Activated T-cell treated with anti-CD3 and anti-CD28 coated beads, Interleukin-2, amount 50 U/mL, for 1 hour (primary cell): ENCODE measurements around the gene AP1G1.
"Not testable (repeated sequence)": the region's sequence is repeated elsewhere in the genome, so short reads cannot be mapped to it uniquely, and the experiment has no call there.

Source experiments
- DNase-seq: peaks from one replicate; pipeline ENCODE4 v3.0.0-alpha.2; 2020

The AP1G1 gene

DNA sequence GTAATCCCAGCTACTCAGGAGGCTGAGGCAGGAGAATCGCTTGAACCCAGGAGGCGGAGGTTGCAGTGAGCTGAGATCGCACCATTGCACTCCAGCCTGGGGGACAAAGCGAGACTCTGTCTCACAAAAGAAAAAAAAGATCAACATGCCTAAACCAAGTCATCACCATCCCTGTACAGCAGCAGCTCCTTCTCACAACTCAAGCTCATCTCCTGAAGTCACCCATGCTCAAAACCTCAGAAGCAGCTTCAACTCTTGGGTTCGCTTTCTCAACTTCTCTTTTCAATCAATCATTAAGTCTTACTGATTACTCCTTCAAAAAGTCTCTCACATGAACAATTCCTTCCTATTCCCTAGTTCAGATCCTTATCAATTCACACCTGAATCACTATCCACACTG is 115.5 kb downstream of the AP1G1 start:
- no peak for DNase-seq

DNA sequence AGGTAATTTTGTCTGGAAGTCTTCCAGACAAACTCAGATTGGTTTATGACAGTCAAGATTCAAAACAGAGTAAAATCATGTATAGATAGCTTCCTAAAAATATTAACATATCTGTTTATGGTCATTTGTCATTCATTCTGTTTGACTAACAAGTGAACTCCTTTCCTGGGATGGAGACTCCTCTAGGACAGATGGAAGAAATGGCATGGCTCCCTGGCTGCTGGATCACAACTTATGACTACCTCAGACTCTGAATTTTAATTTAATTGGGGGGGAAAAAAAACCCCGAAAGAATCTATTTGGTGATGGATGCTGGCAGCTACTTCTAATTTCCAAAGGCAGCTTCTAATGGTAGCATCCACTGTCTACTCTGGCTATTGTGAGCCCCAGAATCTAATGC is 118.7 kb downstream of the AP1G1 start:
- no peak for DNase-seq

GRCh38 chr16:71687861-71688260 is 120.8 kb downstream of the AP1G1 start:
- no peak for DNase-seq

GRCh38 chr16:71684280-71684679 is 124.4 kb downstream of the AP1G1 start:
- not testable (repeated sequence) for DNase-seq

GRCh38 chr16:71681360-71681759 is 127.3 kb downstream of the AP1G1 start:
- no peak for DNase-seq
